VCaP (cell line): ENCODE measurements around the gene GNRHR.
"Not testable (repeated sequence)": the region's sequence is repeated elsewhere in the genome, so short reads cannot be mapped to it uniquely, and the experiment has no call there.

ENCODE experiments used
- H3K27ac ChIP-seq: fragments of 450-650 bp; 2 replicates; pipeline ENCODE4 v1.5.1; 2017
- CTCF ChIP-seq: fragments of 450-650 bp; conservative IDR thresholded peaks from 2 replicates; pipeline ENCODE4 v1.5.1; 2017; ENCODE audit warnings: mild to moderate bottlenecking, moderate library complexity

Gene GNRHR

GRCh38 chr4:67770422-67770821, 16.2 kb upstream of the GNRHR start:
- H3K27ac ChIP-seq: no peak overlapping the region
- TF ChIP-seq CTCF: no peak

- TF ChIP-seq CTCF: no peak
- H3K27ac ChIP-seq: no peak overlapping the region
Measured at GRCh38 chr4:67765928-67766327, 11.7 kb upstream of the GNRHR start.

DNA sequence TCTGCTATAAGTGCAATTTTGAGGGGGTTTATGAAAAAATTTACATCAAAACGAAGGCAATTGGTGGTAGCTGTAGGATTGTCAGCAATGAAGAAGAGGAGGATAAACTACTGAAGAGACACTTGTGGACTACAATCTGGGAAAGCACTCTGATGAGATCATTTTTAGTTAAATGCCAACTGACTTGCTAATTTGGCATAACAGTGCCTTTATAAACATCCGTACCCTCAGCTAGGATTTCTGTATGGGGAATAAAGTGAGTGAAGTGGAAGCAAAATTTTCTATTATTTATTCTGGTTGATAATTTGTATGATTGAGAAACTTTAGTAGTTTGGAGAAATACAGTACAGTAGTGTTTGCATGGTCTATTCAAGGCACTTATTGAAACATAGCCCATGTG, 11.2 kb upstream of the GNRHR start:
- H3K27ac ChIP-seq: no peak overlapping the region

DNA sequence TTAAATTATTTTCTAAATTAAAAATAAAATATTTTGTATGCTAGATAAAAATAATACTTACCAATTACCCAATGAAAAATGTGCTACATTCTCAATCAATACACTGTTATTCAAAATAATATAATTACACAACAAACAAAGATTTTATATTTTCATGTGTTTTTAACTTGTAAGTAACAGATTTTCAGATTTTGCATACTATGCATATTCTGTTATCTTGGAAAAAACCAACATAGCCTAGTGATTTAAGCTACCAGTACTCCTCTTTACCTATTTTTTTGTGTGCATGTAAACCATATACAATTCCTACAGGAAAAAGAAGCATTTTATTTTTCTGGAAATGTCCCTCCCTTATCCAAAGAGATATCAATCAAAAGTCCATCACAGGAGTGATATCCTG, 10.0 kb upstream of the GNRHR start:
- no peak overlapping the region for H3K27ac ChIP-seq
- no peak for TF ChIP-seq CTCF

More for the DNA sequence above, 11.2 kb upstream of the GNRHR start:
- no peak for TF ChIP-seq CTCF

GRCh38 chr4:67762086-67762485, 7.9 kb upstream of the GNRHR start:
- no peak overlapping the region for H3K27ac ChIP-seq
- no peak for TF ChIP-seq CTCF

- not testable (repeated sequence) for H3K27ac ChIP-seq
Measured at GRCh38 chr4:67756991-67757390, 2.8 kb upstream of the GNRHR start.

- no peak overlapping the region for H3K27ac ChIP-seq
- no peak for TF ChIP-seq CTCF
Measured at GRCh38 chr4:67755974-67756373, 1.8 kb upstream of the GNRHR start.

DNA sequence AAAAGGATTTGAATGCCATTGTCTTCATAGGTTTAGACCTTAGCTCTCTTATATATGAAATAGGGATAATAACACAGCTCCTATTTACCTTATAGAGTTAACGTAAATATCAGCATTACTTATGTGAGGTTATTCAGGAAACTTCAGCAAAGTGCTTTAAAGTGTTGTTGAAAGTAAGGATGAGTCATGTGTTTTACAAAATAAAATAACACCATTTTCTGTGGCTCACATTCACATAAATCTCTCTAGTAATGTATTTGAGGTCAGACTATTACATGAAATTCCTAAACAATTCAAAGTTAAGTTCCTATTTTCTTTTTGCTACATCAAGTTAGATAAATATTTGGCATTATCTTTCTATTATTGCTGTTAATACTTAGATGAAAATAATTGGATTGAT, 2.9 kb downstream of the GNRHR start:
- no peak for TF ChIP-seq CTCF
- H3K27ac ChIP-seq: no peak overlapping the region
